K562 (cell line): ENCODE data around the gene RABGAP1. TPM values are rescaled to one million over a fixed set of nuclear protein-coding genes. Genes with fewer than 3 reads are reported as not detected.
A peak's percentile ranks its signal among the peaks of the same experiment; 100 is the strongest.

Source experiments
- COPS2 ChIP-seq: fragments of 450-650 bp; conservative IDR thresholded peaks from 2 replicates; pipeline ENCODE4 v1.6.1; 2016; ENCODE audit warnings: mild to moderate bottlenecking, moderate library complexity
- DACH1 ChIP-seq: fragments of 450-650 bp; IDR thresholded peaks from 2 replicates; pipeline ENCODE4 v1.6.1; 2018; ENCODE audit not compliant: partially characterized antibody
- ERF ChIP-seq: fragments of 450-650 bp; formaldehyde crosslinking; IDR thresholded peaks from 2 replicates; pipeline ENCODE4 v1.4.0; 2020; ENCODE audit warnings: mild to moderate bottlenecking, mixed read lengths
- JUN ChIP-seq, 2 experiments: sonication (generic) in 1 of 2; formaldehyde crosslinking in 1 of 2; IDR thresholded peaks; 2 replicates each; pipeline versions ENCODE4 v1.6.1 to v1.8.0; 2012 to 2022; ENCODE audit warnings: borderline replicate concordance in 2 of 2, mild to moderate bottlenecking in 2 of 2, improper control_type of control experiment in 1 of 2, low read depth in 1 of 2, low read length in 1 of 2, missing genetic modification reagents in 1 of 2
- JUNB ChIP-seq: fragments of 450-650 bp; formaldehyde crosslinking; conservative IDR thresholded peaks from 2 replicates; pipeline ENCODE4 v1.4.0; 2020; ENCODE audit warnings: mild to moderate bottlenecking
- JUND ChIP-seq, 2 experiments: IDR thresholded peaks; 2 replicates in 1 of 2; 3 replicates in 1 of 2; pipeline ENCODE4 v1.6.1; 2011; ENCODE audit warnings: borderline replicate concordance in 2 of 2, low read depth in 2 of 2, low read length in 2 of 2, improper control_type of control experiment in 1 of 2, missing biosample characterization in 1 of 2, missing genetic modification characterization in 1 of 2, missing genetic modification reagents in 1 of 2
- MIER1 ChIP-seq: fragments of 450-650 bp; IDR thresholded peaks from 2 replicates; pipeline ENCODE4 v1.6.1; 2016; ENCODE audit warnings: antibody characterized with exemption, mild to moderate bottlenecking, low read depth
- PTBP1 ChIP-seq: fragments of 200-400 bp; formaldehyde crosslinking; IDR thresholded peaks from 2 replicates; pipeline ENCODE4 v1.6.1; 2017; ENCODE audit warnings: low read depth, low read length
- RNF2 ChIP-seq: sonication (generic); IDR thresholded peaks from 2 replicates; pipeline ENCODE4 v1.6.1; 2016
- SMARCA4 ChIP-seq: fragments of 450-650 bp; IDR thresholded peaks from 2 replicates; pipeline ENCODE4 v1.6.1; 2016
- VEZF1 ChIP-seq: fragments of 200-800 bp; sonication (Bioruptor generic); IDR thresholded peaks from 2 replicates; pipeline ENCODE4 v1.6.1; 2017; ENCODE audit warnings: missing genetic modification characterization, missing compliant biosample characterization
- polyA plus RNA-seq, 8 experiments: library from polyadenylated mRNA; depleted of rRNA in 4 of 8; stranded (reverse) in 5 of 8; unstranded in 3 of 8; fragments of >200 nt; fragmentation: Nextera tagmentation in 2 of 8; fragmentation: Illumina TruSeq in 1 of 8; extraction: Ambion mirVana in 2 of 8; extraction: Trizol in 1 of 8; gene quantifications; 2 replicates each; pipeline versions ENCODE4 v1.2.1 to v1.2.3, GENCODE V29; 2011 to 2014; ENCODE audit warnings: inconsistent platforms in 1 of 8, missing spikeins in 1 of 8
- total RNA-seq, 7 experiments: library from RNA; depleted of rRNA in 6 of 7; stranded (reverse); fragments of >200 nt in 6 of 7; fragmentation: Illumina TruSeq in 2 of 7; extraction: Trizol in 2 of 7; gene quantifications; 2 replicates each; pipeline versions ENCODE4 v1.2.1 to v1.2.3, GENCODE V29; 2011 to 2021; ENCODE audit warnings: low replicate concordance in 1 of 7
- TF ChIP-seq, protein P1 (sequence below), 3 experiments: IDR thresholded peaks in 2 of 3; conservative IDR thresholded peaks in 1 of 3; 2 replicates each; pipeline ENCODE4 v1.5.1; 2011 to 2012; ENCODE audit warnings: low read length in 3 of 3, mild to moderate bottlenecking in 3 of 3, control low read depth in 2 of 3, improper control_type of control experiment in 1 of 3, inconsistent platforms in 1 of 3, low read depth in 1 of 3, mixed read lengths in 1 of 3, moderate library complexity in 1 of 3; ENCODE audit not compliant: insufficient read depth in 2 of 3
- TF ChIP-seq, protein P2 (sequence below): fragments of 450-650 bp; formaldehyde crosslinking; IDR thresholded peaks from 2 replicates; pipeline ENCODE4 v1.4.0; 2020; ENCODE audit warnings: mild to moderate bottlenecking, moderate library complexity

RABGAP1 gene
- total and polyA plus RNA-seq, 9 of the 15 experiments (the other 6 are each of a cell fraction or from before 2014, with no cell fraction given) = 1.5 to 22.7 (median 13.1) TPM

DNA sequence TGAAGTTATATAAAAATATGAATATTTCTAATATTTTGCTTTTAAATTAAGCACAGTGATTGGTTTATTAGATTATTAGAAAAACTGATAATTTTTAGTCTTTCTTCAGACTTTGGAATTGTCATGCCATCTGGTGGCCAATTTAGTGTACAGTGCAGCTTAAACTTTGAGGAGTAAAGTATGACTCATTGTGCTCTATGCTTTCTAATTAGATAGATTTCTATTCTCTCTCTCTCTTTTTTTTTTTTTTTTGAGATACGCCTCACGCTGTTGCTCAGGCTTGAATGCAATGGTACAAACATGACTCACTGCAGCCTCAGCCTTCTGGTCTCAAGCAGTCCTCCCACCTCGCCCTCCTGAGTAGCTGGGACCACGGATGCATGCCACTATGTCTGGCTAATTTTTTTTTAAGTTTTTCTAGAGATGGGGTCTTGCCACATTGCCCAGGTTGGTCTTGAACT is 50.6 kb downstream of the RABGAP1 start (continued):
- peak; percentile 72 for TF ChIP-seq JUN (IDR thresholded peaks at IDR 0.05; ENCODE audit: borderline replicate concordance, low read depth, low read length)
- no peak for TF ChIP-seq JUN (CRISPR knock-in tag; IDR thresholded peaks at IDR 0.05; ENCODE audit: borderline replicate concordance)
- TF ChIP-seq COPS2 = no peak
- TF ChIP-seq JUND (IDR thresholded peaks at IDR 0.05; ENCODE audit: borderline replicate concordance, low read depth, low read length) = peak; percentile 88
- TF ChIP-seq JUND (tag; IDR thresholded peaks at IDR 0.05; ENCODE audit: borderline replicate concordance, low read depth, low read length) = peak; percentile 88
- TF ChIP-seq, protein P1, sequence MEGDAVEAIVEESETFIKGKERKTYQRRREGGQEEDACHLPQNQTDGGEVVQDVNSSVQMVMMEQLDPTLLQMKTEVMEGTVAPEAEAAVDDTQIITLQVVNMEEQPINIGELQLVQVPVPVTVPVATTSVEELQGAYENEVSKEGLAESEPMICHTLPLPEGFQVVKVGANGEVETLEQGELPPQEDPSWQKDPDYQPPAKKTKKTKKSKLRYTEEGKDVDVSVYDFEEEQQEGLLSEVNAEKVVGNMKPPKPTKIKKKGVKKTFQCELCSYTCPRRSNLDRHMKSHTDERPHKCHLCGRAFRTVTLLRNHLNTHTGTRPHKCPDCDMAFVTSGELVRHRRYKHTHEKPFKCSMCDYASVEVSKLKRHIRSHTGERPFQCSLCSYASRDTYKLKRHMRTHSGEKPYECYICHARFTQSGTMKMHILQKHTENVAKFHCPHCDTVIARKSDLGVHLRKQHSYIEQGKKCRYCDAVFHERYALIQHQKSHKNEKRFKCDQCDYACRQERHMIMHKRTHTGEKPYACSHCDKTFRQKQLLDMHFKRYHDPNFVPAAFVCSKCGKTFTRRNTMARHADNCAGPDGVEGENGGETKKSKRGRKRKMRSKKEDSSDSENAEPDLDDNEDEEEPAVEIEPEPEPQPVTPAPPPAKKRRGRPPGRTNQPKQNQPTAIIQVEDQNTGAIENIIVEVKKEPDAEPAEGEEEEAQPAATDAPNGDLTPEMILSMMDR (IDR thresholded peaks at IDR 0.05 in 2 of 3, conservative IDR thresholded peaks at IDR 0.05 in 1 of 3; ENCODE audit: insufficient read depth in 2 of 3, low read depth in 1 of 3, low read length in 3 of 3) = peak; percentile 31 to 80 (median 52); a peak in 5 of 6 replicates
- TF ChIP-seq, protein P2, sequence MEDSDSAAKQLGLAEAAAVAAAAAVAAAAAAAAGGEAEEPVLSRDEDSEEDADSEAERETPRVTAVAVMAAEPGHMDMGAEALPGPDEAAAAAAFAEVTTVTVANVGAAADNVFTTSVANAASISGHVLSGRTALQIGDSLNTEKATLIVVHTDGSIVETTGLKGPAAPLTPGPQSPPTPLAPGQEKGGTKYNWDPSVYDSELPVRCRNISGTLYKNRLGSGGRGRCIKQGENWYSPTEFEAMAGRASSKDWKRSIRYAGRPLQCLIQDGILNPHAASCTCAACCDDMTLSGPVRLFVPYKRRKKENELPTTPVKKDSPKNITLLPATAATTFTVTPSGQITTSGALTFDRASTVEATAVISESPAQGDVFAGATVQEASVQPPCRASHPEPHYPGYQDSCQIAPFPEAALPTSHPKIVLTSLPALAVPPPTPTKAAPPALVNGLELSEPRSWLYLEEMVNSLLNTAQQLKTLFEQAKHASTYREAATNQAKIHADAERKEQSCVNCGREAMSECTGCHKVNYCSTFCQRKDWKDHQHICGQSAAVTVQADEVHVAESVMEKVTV (CRISPR knock-in tag) = 0 out of 2 replicates have a peak, but pooled peaks have one; percentile 24
- peak; percentile 19; the same call in 1 of the 2 replicates for TF ChIP-seq VEZF1
- no peak for TF ChIP-seq PTBP1
- no peak for TF ChIP-seq ERF (CRISPR knock-in tag)
- 0 out of 2 replicates have a peak, but pooled peaks have one; percentile 44 for TF ChIP-seq JUNB (CRISPR knock-in tag)
- no peak for TF ChIP-seq MIER1
- 0 out of 2 replicates have a peak, but pooled peaks have one; percentile 34 for TF ChIP-seq SMARCA4
- TF ChIP-seq DACH1 = peak; percentile 91
- TF ChIP-seq RNF2 = no peak
